Immature natural killer cell (primary cell): ENCODE results near the gene SOX6. TPM values are rescaled to one million over a fixed set of nuclear protein-coding genes. Genes with fewer than 3 reads are reported as not detected.

Experiments
- DNase-seq, 3 donors: peaks; one replicate each; pipeline ENCODE4 v3.0.0; 2022; ENCODE audit warnings: mixed read lengths in 1 of 3
- H3K27ac Mint-ChIP-seq, 6 donors: one replicate each; pipeline ENCODE4 v1.8.0; 2020; ENCODE audit warnings: mixed read lengths in 6 of 6, mild to moderate bottlenecking in 5 of 6, inconsistent platforms in 4 of 6, moderate library complexity in 3 of 6
- H3K27me3 Mint-ChIP-seq, 3 donors: one replicate each; pipeline ENCODE4 v1.8.0; 2020 to 2021; ENCODE audit warnings: low read depth in 3 of 3, mild to moderate bottlenecking in 3 of 3, mixed read lengths in 3 of 3, moderate library complexity in 3 of 3, inconsistent platforms in 1 of 3
- H3K36me3 Mint-ChIP-seq, 3 donors: one replicate each; pipeline ENCODE4 v1.8.0; 2020; ENCODE audit warnings: mixed read lengths in 3 of 3, inconsistent platforms in 2 of 3, mild to moderate bottlenecking in 2 of 3
- H3K4me1 Mint-ChIP-seq, 2 donors: one replicate each; pipeline ENCODE4 v1.8.0; 2020; ENCODE audit warnings: inconsistent platforms in 2 of 2, mild to moderate bottlenecking in 2 of 2, mixed read lengths in 2 of 2, moderate library complexity in 1 of 2
- H3K4me3 Mint-ChIP-seq, 5 donors: one replicate each; pipeline ENCODE4 v1.8.0; 2020; ENCODE audit warnings: mild to moderate bottlenecking in 5 of 5, mixed read lengths in 5 of 5, inconsistent platforms in 3 of 5, moderate library complexity in 3 of 5
- H3K9me3 Mint-ChIP-seq, 6 donors: one replicate each; pipeline ENCODE4 v1.8.0; 2020; ENCODE audit warnings: mild to moderate bottlenecking in 6 of 6, mixed read lengths in 6 of 6, inconsistent platforms in 4 of 6, moderate library complexity in 3 of 6
- polyA plus RNA-seq, 3 donors: library from polyadenylated mRNA; unstranded; fragments of 300-500 nt; fragmentation: Illumina TruSeq; gene quantifications; one replicate each; pipeline ENCODE4 v1.2.3, GENCODE V29; 2021

SOX6 gene
- polyA plus RNA-seq, 3 donors from 2014 or later: not detected

- Mint-ChIP-seq H3K27me3 (peaks cover 0 to 3% (median 0%) of the 10 kb centered on the region in 3 donors), H3K4me1 (no peaks in the 10 kb centered on the region), H3K36me3 (no peaks in the 10 kb centered on the region), H3K9me3 (peaks cover 0 to 6% (median 0%) of the 10 kb centered on the region in 6 donors), H3K4me3 (no peak overlapping the region), H3K27ac (no peak overlapping the region)
- DNase-seq: no peak
These were observed 182.5 kb downstream of the SOX6 start for GRCh38 chr11:16173798-16174197.

- H3K36me3 Mint-ChIP-seq: no peaks in the 10 kb centered on the region
- peaks cover 0 to 3% (median 0%) of the 10 kb centered on the region in 3 donors for H3K27me3 Mint-ChIP-seq
- no peak overlapping the region for H3K4me3 Mint-ChIP-seq
- no peak for DNase-seq
- no peaks in the 10 kb centered on the region for H3K4me1 Mint-ChIP-seq
- no peak overlapping the region for H3K27ac Mint-ChIP-seq
- H3K9me3 Mint-ChIP-seq: peaks cover 0 to 5% (median 0%) of the 10 kb centered on the region in 6 donors
These were observed 184.5 kb downstream of the SOX6 start for GRCh38 chr11:16171882-16172281.

GRCh38 chr11:16169956-16170847 lies 186.1 kb downstream of the SOX6 start:
- no peaks in the 10 kb centered on the region for H3K4me1 Mint-ChIP-seq
- H3K27ac Mint-ChIP-seq: no peak overlapping the region
- H3K36me3 Mint-ChIP-seq: no peaks in the 10 kb centered on the region

GRCh38 chr11:16169541-16169940 lies 186.8 kb downstream of the SOX6 start:
- Mint-ChIP-seq H3K27ac (no peak overlapping the region), H3K9me3 (peaks cover 0 to 5% (median 0%) of the 10 kb centered on the region in 6 donors), H3K4me1 (no peaks in the 10 kb centered on the region), H3K4me3 (no peak overlapping the region), H3K36me3 (no peaks in the 10 kb centered on the region), H3K27me3 (peaks cover 0 to 3% (median 0%) of the 10 kb centered on the region in 3 donors)
- DNase-seq: no peak

More at GRCh38 chr11:16169956-16170847, 186.1 kb downstream of the SOX6 start:
- H3K4me3 Mint-ChIP-seq: no peak overlapping the region
- DNase-seq: no peak
- H3K9me3 Mint-ChIP-seq: peaks cover 0 to 5% (median 0%) of the 10 kb centered on the region in 6 donors
- peaks cover 0 to 3% (median 0%) of the 10 kb centered on the region in 3 donors for H3K27me3 Mint-ChIP-seq

GRCh38 chr11:16167706-16168487 lies 188.4 kb downstream of the SOX6 start:
- DNase-seq: no peak
- H3K9me3 Mint-ChIP-seq: peaks cover 0 to 5% (median 2%) of the 10 kb centered on the region in 6 donors
- no peak overlapping the region for H3K27ac Mint-ChIP-seq
- H3K4me1 Mint-ChIP-seq: no peaks in the 10 kb centered on the region
- H3K4me3 Mint-ChIP-seq: no peak overlapping the region
- no peaks in the 10 kb centered on the region for H3K27me3 Mint-ChIP-seq
- no peaks in the 10 kb centered on the region for H3K36me3 Mint-ChIP-seq

- Mint-ChIP-seq H3K9me3 (peaks cover 0 to 8% (median 5%) of the 10 kb centered on the region in 6 donors), H3K27ac (no peak overlapping the region), H3K36me3 (no peaks in the 10 kb centered on the region), H3K4me3 (no peak overlapping the region), H3K27me3 (no peaks in the 10 kb centered on the region), H3K4me1 (no peaks in the 10 kb centered on the region)
- no peak for DNase-seq
These were observed 189.8 kb downstream of the SOX6 start for GRCh38 chr11:16166571-16166970.

- H3K36me3 Mint-ChIP-seq: no peaks in the 10 kb centered on the region
- no peak overlapping the region for H3K4me3 Mint-ChIP-seq
These were observed 196.2 kb downstream of the SOX6 start for GRCh38 chr11:16160146-16160545.

GRCh38 chr11:16158426-16158994 lies 197.8 kb downstream of the SOX6 start:
- no peak overlapping the region for H3K27ac Mint-ChIP-seq
- no peak overlapping the region for H3K4me3 Mint-ChIP-seq
- no peak for DNase-seq
- H3K27me3 Mint-ChIP-seq: peaks cover 0 to 2% (median 1%) of the 10 kb centered on the region in 3 donors
- H3K4me1 Mint-ChIP-seq: no peaks in the 10 kb centered on the region
- H3K36me3 Mint-ChIP-seq: no peaks in the 10 kb centered on the region
- H3K9me3 Mint-ChIP-seq: peaks cover 0 to 19% (median 2%) of the 10 kb centered on the region in 6 donors

More at GRCh38 chr11:16160146-16160545, 196.2 kb downstream of the SOX6 start:
- Mint-ChIP-seq H3K27ac (no peak overlapping the region), H3K27me3 (peaks cover 0 to 2% (median 0%) of the 10 kb centered on the region in 3 donors), H3K9me3 (peaks cover 0 to 8% (median 3%) of the 10 kb centered on the region in 6 donors), H3K4me1 (no peaks in the 10 kb centered on the region)
- DNase-seq: no peak

- peaks cover 0 to 3% (median 2%) of the 10 kb centered on the region in 3 donors for H3K27me3 Mint-ChIP-seq
- DNase-seq: no peak
These were observed 199.0 kb downstream of the SOX6 start for GRCh38 chr11:16157327-16157726.

GRCh38 chr11:16155448-16155847 lies 200.9 kb downstream of the SOX6 start:
- H3K27me3 Mint-ChIP-seq: peaks cover 0 to 3% (median 2%) of the 10 kb centered on the region in 3 donors
- H3K4me1 Mint-ChIP-seq: no peaks in the 10 kb centered on the region
- H3K27ac Mint-ChIP-seq: no peak overlapping the region
- no peak overlapping the region for H3K4me3 Mint-ChIP-seq
- no peak for DNase-seq
- H3K36me3 Mint-ChIP-seq: no peaks in the 10 kb centered on the region
- peaks cover 0 to 20% (median 1%) of the 10 kb centered on the region in 6 donors for H3K9me3 Mint-ChIP-seq

More at GRCh38 chr11:16157327-16157726, 199.0 kb downstream of the SOX6 start:
- H3K27ac Mint-ChIP-seq: no peak overlapping the region
- peaks cover 0 to 17% (median 0%) of the 10 kb centered on the region in 6 donors for H3K9me3 Mint-ChIP-seq
- no peaks in the 10 kb centered on the region for H3K36me3 Mint-ChIP-seq
- no peak overlapping the region for H3K4me3 Mint-ChIP-seq
- H3K4me1 Mint-ChIP-seq: no peaks in the 10 kb centered on the region

GRCh38 chr11:16154715-16155396 lies 201.5 kb downstream of the SOX6 start:
- H3K4me1 Mint-ChIP-seq: no peaks in the 10 kb centered on the region
- no peak overlapping the region for H3K4me3 Mint-ChIP-seq
- no peak for DNase-seq
- peaks cover 0 to 22% (median 1%) of the 10 kb centered on the region in 6 donors for H3K9me3 Mint-ChIP-seq
- no peak overlapping the region for H3K27ac Mint-ChIP-seq
- H3K27me3 Mint-ChIP-seq: peaks cover 0 to 3% (median 1%) of the 10 kb centered on the region in 3 donors
- H3K36me3 Mint-ChIP-seq: no peaks in the 10 kb centered on the region

GRCh38 chr11:16153951-16154350 lies 202.4 kb downstream of the SOX6 start:
- Mint-ChIP-seq H3K4me3 (no peak overlapping the region), H3K36me3 (no peaks in the 10 kb centered on the region)

GRCh38 chr11:16151138-16151537 lies 205.2 kb downstream of the SOX6 start:
- Mint-ChIP-seq H3K9me3 (peaks cover 0 to 33% (median 3%) of the 10 kb centered on the region in 6 donors), H3K4me3 (no peak overlapping the region), H3K27ac (no peak overlapping the region), H3K4me1 (no peaks in the 10 kb centered on the region), H3K36me3 (no peaks in the 10 kb centered on the region), H3K27me3 (peaks cover 0 to 3% (median 3%) of the 10 kb centered on the region in 3 donors)
- no peak for DNase-seq

More at GRCh38 chr11:16153951-16154350, 202.4 kb downstream of the SOX6 start:
- H3K27ac Mint-ChIP-seq: no peak overlapping the region
- H3K9me3 Mint-ChIP-seq: peaks cover 0 to 24% (median 1%) of the 10 kb centered on the region in 6 donors
- H3K27me3 Mint-ChIP-seq: peaks cover 0 to 3% (median 0%) of the 10 kb centered on the region in 3 donors
- no peak for DNase-seq
- no peaks in the 10 kb centered on the region for H3K4me1 Mint-ChIP-seq
